Mesothelial cell of epicardium (in vitro differentiated cells): ENCODE results near the gene IER5. TPM values are rescaled to one million over a fixed set of nuclear protein-coding genes. Genes with fewer than 3 reads are reported as not detected.

Experiments used
- DNase-seq, 2 experiments: peaks; one replicate each; pipeline ENCODE4 v3.0.0; 2021; ENCODE audit warnings: low spot score in 2 of 2; ENCODE audit not compliant: unreplicated experiment in 2 of 2
- H3K27ac Mint-ChIP-seq: 2 replicates; pipeline ENCODE4 v1.8.0; 2021; ENCODE audit warnings: mixed read lengths
- H3K27me3 Mint-ChIP-seq: 2 replicates; pipeline ENCODE4 v1.8.0; 2021; ENCODE audit warnings: low read depth, mixed read lengths
- H3K36me3 Mint-ChIP-seq: 2 replicates; pipeline ENCODE4 v1.8.0; 2021; ENCODE audit warnings: mixed read lengths
- H3K4me1 Mint-ChIP-seq: 2 replicates; pipeline ENCODE4 v1.8.0; 2021; ENCODE audit warnings: mixed read lengths
- H3K4me3 Mint-ChIP-seq: 2 replicates; pipeline ENCODE4 v1.8.0; 2021; ENCODE audit warnings: mild to moderate bottlenecking, moderate library complexity, mixed read lengths
- H3K9me3 Mint-ChIP-seq: 2 replicates; pipeline ENCODE4 v1.8.0; 2021; ENCODE audit warnings: mixed read lengths
- CTCF ChIP-seq: fragments of 200-600 bp; sonication (generic); IDR thresholded peaks from one replicate; pipeline ENCODE4 v1.5.0; 2021; ENCODE audit warnings: antibody characterized with exemption; ENCODE audit not compliant: unreplicated experiment
- total RNA-seq: library from RNA; stranded (reverse); gene quantifications from 3 replicates; pipeline ENCODE4 v1.2.1, GENCODE V29; 2021

The IER5 gene
- total RNA-seq, 1 donor from 2014 or later: 14.1 TPM

GRCh38 chr1:181079920-181080319 lies 8.6 kb upstream of the IER5 start:
- Mint-ChIP-seq H3K27ac (no peak overlapping the region), H3K36me3 (no peaks in the 10 kb centered on the region), H3K4me3 (no peak overlapping the region), H3K4me1 (peaks cover 18% of the 10 kb centered on the region), H3K27me3 (no peaks in the 10 kb centered on the region), H3K9me3 (no peaks in the 10 kb centered on the region)
- TF ChIP-seq CTCF: peak; percentile 59
- DNase-seq: no peak

GRCh38 chr1:181080556-181080955 lies 7.9 kb upstream of the IER5 start:
- H3K27me3 Mint-ChIP-seq: no peaks in the 10 kb centered on the region
- TF ChIP-seq CTCF: no peak
- DNase-seq: no peak
- no peak overlapping the region for H3K27ac Mint-ChIP-seq
- no peaks in the 10 kb centered on the region for H3K36me3 Mint-ChIP-seq
- H3K4me1 Mint-ChIP-seq: peaks cover 18% of the 10 kb centered on the region
- no peaks in the 10 kb centered on the region for H3K9me3 Mint-ChIP-seq
- H3K4me3 Mint-ChIP-seq: no peak overlapping the region

- no peak for DNase-seq
- Mint-ChIP-seq H3K4me3 (no peak overlapping the region), H3K27me3 (no peaks in the 10 kb centered on the region), H3K36me3 (no peaks in the 10 kb centered on the region), H3K27ac (no peak overlapping the region), H3K9me3 (no peaks in the 10 kb centered on the region), H3K4me1 (peaks cover 18% of the 10 kb centered on the region)
- TF ChIP-seq CTCF: no peak
These were observed 7.1 kb upstream of the IER5 start for GRCh38 chr1:181081395-181081794.

- Mint-ChIP-seq H3K4me3 (no peak overlapping the region), H3K36me3 (no peaks in the 10 kb centered on the region), H3K27me3 (no peaks in the 10 kb centered on the region), H3K4me1 (peaks cover 4% of the 10 kb centered on the region), H3K9me3 (no peaks in the 10 kb centered on the region), H3K27ac (no peak overlapping the region)
- no peak for TF ChIP-seq CTCF
- DNase-seq: no peak
These were observed 4.5 kb upstream of the IER5 start for GRCh38 chr1:181083842-181084605.

- TF ChIP-seq CTCF: no peak
These were observed 3.9 kb upstream of the IER5 start for GRCh38 chr1:181084606-181084969.

More at GRCh38 chr1:181084606-181084969, 3.9 kb upstream of the IER5 start:
- no peaks in the 10 kb centered on the region for H3K27me3 Mint-ChIP-seq
- DNase-seq: no peak
- no peak overlapping the region for H3K4me3 Mint-ChIP-seq
- H3K36me3 Mint-ChIP-seq: no peaks in the 10 kb centered on the region
- H3K27ac Mint-ChIP-seq: no peak overlapping the region
- no peaks in the 10 kb centered on the region for H3K9me3 Mint-ChIP-seq
- peaks cover 4% of the 10 kb centered on the region for H3K4me1 Mint-ChIP-seq
